ENCODE data around the gene SKA1. TPM values are rescaled to one million over a fixed set of nuclear protein-coding genes. Genes with fewer than 3 reads are reported as not detected.
"Not testable (repeated sequence)": the region's sequence is repeated elsewhere in the genome, so short reads cannot be mapped to it uniquely, and the experiment has no call there.

SKA1 gene
- total RNA-seq, 1 donor from 2014 or later, result 0.20 TPM

- DNase-seq (ENCODE audit: low read depth), result peak; percentile 33
These were observed 54.5 kb downstream of the SKA1 start for GRCh38 chr18:50429207-50429948.

GRCh38 chr18:50432915-50433314, 58.1 kb downstream of the SKA1 start:
- no peak for DNase-seq (ENCODE audit: low read depth)

GRCh38 chr18:50436742-50437141, 61.9 kb downstream of the SKA1 start:
- DNase-seq (ENCODE audit: low read depth), result not testable (repeated sequence)

GRCh38 chr18:50439460-50440015, 64.7 kb downstream of the SKA1 start:
- DNase-seq (ENCODE audit: low read depth), result no peak

- DNase-seq (ENCODE audit: low read depth), result no peak
These were observed 66.2 kb downstream of the SKA1 start for GRCh38 chr18:50441016-50441415.

GRCh38 chr18:50441501-50441900, 66.7 kb downstream of the SKA1 start:
- peak; percentile 36 for DNase-seq (ENCODE audit: low read depth)

Other genes starting within 250 kb of the SKA1 start
- gene MYO5B, start 179.9 kb upstream of the SKA1 start, total RNA-seq, result 50.0 and 79.2 TPM in 2 replicates
- gene CFAP53, start 108.6 kb upstream of the SKA1 start, total RNA-seq, result 0.35 and 2.2 TPM in 2 replicates
- gene MBD1, start 93.5 kb upstream of the SKA1 start, total RNA-seq, result 32.6 and 62.7 TPM in 2 replicates
- gene CXXC1, start 87.4 kb upstream of the SKA1 start, total RNA-seq, result 24.5 and 61.1 TPM in 2 replicates
- gene MAPK4, start 185.0 kb downstream of the SKA1 start, total RNA-seq, result 1.6 TPM in 1 of 2 replicates, not detected in the other